HUES48 (cell line): ENCODE data around the gene DNAJA3.

Experiments used
- H3K27ac ChIP-seq: one replicate; pipeline ENCODE4 v1.7.0; 2013; ENCODE audit warnings: low read depth, low read length, inconsistent platforms
- H3K27me3 ChIP-seq: 2 replicates; pipeline ENCODE4 v1.6.1; 2013; ENCODE audit warnings: mild to moderate bottlenecking, low read length; ENCODE audit not compliant: control insufficient read depth, insufficient read depth
- H3K36me3 ChIP-seq: 2 replicates; pipeline ENCODE4 v1.6.1; 2013; ENCODE audit warnings: low read length; ENCODE audit not compliant: control insufficient read depth, insufficient read depth
- H3K4me1 ChIP-seq: 2 replicates; pipeline ENCODE4 v1.6.1; 2013; ENCODE audit warnings: mild to moderate bottlenecking, low read length; ENCODE audit not compliant: control insufficient read depth, insufficient read depth
- H3K4me3 ChIP-seq: 2 replicates; pipeline ENCODE4 v1.5.1; 2013; ENCODE audit warnings: mild to moderate bottlenecking, low read depth, low read length
- H3K9ac ChIP-seq: 2 replicates; pipeline ENCODE4 v1.6.1; 2013; ENCODE audit warnings: mild to moderate bottlenecking, low read depth, low read length, moderate library complexity
- H3K9me3 ChIP-seq: 2 replicates; pipeline ENCODE4 v1.6.1; 2013; ENCODE audit warnings: low read length; ENCODE audit not compliant: control insufficient read depth, insufficient read depth

DNAJA3 gene

GRCh38 chr16:4443271-4443670 lies 17.6 kb downstream of the DNAJA3 start:
- no peak overlapping the region for H3K27ac ChIP-seq
- H3K36me3 ChIP-seq = peaks cover 93% of the 10 kb centered on the region
- H3K4me3 ChIP-seq = no peak overlapping the region
- no peaks in the 10 kb centered on the region for H3K4me1 ChIP-seq
- no peaks in the 10 kb centered on the region for H3K27me3 ChIP-seq
- H3K9me3 ChIP-seq = no peaks in the 10 kb centered on the region
- H3K9ac ChIP-seq = no peak overlapping the region

DNA sequence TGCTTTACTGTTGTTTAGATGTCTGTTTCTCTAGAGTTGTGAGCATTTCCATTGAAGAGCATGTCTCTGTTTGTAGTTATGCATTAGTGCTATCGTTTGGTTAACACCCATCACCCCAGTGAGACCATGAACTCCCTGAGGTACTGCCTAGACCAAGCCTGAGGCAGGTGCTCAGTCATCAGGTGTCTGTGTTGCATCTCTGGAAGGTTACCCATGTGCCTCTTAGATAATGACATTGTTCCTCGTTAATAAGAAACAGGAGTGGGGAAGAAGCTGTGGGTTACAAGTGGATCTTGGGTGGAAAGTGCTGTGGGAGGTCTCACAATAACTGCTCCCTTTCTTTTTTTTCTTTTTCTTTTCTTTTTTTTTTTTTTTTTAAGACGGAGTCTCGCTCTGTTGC lies 18.3 kb downstream of the DNAJA3 start:
- no peak overlapping the region for H3K9ac ChIP-seq
- peaks cover 92% of the 10 kb centered on the region for H3K36me3 ChIP-seq

GRCh38 chr16:4450430-4450829 lies 24.8 kb downstream of the DNAJA3 start:
- H3K4me3 ChIP-seq = no peak overlapping the region
- H3K27me3 ChIP-seq = no peaks in the 10 kb centered on the region
- H3K36me3 ChIP-seq = peaks cover 81% of the 10 kb centered on the region
- H3K27ac ChIP-seq = no peak overlapping the region
- no peaks in the 10 kb centered on the region for H3K4me1 ChIP-seq
- no peaks in the 10 kb centered on the region for H3K9me3 ChIP-seq
- H3K9ac ChIP-seq = no peak overlapping the region

More for the DNA sequence above, 18.3 kb downstream of the DNAJA3 start:
- no peak overlapping the region for H3K27ac ChIP-seq
- no peaks in the 10 kb centered on the region for H3K27me3 ChIP-seq
- no peak overlapping the region for H3K4me3 ChIP-seq
- H3K4me1 ChIP-seq = no peaks in the 10 kb centered on the region
- no peaks in the 10 kb centered on the region for H3K9me3 ChIP-seq

- no peaks in the 10 kb centered on the region for H3K9me3 ChIP-seq
- H3K36me3 ChIP-seq = peaks cover 82% of the 10 kb centered on the region
- no peaks in the 10 kb centered on the region for H3K27me3 ChIP-seq
- no peaks in the 10 kb centered on the region for H3K4me1 ChIP-seq
- H3K9ac ChIP-seq = no peak overlapping the region
- no peak overlapping the region for H3K4me3 ChIP-seq
- H3K27ac ChIP-seq = no peak overlapping the region
Observed at GRCh38 chr16:4450931-4451519, 25.4 kb downstream of the DNAJA3 start.

DNA sequence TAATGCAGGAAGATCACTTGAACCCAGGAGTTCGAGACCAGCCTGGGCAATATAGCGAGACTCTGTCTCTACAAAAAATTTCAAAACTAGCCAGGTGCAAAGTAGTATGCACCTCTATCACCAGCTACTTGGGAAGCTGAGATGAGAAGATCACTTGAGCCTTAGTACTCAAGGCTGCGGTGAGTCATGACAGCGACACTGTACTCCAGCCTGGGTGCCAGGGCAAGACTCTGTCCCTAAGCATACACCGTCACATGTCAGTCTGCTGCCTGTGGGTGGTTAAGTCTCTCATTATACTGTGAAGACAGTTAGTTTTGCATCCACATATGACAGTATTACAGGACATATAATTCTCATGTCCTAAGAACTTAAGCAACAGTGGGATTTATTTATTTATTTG lies 27.0 kb downstream of the DNAJA3 start:
- H3K4me1 ChIP-seq = no peaks in the 10 kb centered on the region
- H3K9me3 ChIP-seq = no peaks in the 10 kb centered on the region
- H3K27me3 ChIP-seq = no peaks in the 10 kb centered on the region
- no peak overlapping the region for H3K9ac ChIP-seq
- H3K4me3 ChIP-seq = no peak overlapping the region
- H3K27ac ChIP-seq = no peak overlapping the region
- peaks cover 79% of the 10 kb centered on the region for H3K36me3 ChIP-seq

DNA sequence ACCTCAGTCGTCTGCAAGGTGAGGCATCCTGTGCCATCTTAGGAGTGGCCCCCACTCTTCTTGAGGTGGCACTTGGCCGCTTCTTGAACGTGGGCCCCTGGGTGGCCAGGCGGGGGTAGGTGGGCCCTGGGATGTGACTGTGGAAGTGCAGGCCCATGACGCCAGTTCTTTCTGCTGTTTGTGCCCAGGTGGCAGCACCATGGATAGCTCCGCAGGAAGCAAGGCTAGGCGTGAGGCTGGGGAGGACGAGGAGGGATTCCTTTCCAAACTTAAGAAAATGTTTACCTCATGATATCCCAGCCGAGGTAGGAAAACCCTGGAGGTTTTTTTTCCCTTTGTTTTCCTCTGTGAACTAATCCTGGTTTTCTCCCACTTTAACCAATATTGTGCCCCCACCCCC lies 29.0 kb downstream of the DNAJA3 start:
- H3K36me3 ChIP-seq = peaks cover 61% of the 10 kb centered on the region
- no peak overlapping the region for H3K4me3 ChIP-seq
- no peak overlapping the region for H3K27ac ChIP-seq
- H3K4me1 ChIP-seq = no peaks in the 10 kb centered on the region
- no peaks in the 10 kb centered on the region for H3K9me3 ChIP-seq
- H3K27me3 ChIP-seq = no peaks in the 10 kb centered on the region
- H3K9ac ChIP-seq = no peak overlapping the region

- Histone ChIP-seq H3K27me3 (no peaks in the 10 kb centered on the region), H3K4me3 (no peak overlapping the region), H3K36me3 (peaks cover 57% of the 10 kb centered on the region)
Observed at GRCh38 chr16:4455081-4455480, 29.4 kb downstream of the DNAJA3 start.

DNA sequence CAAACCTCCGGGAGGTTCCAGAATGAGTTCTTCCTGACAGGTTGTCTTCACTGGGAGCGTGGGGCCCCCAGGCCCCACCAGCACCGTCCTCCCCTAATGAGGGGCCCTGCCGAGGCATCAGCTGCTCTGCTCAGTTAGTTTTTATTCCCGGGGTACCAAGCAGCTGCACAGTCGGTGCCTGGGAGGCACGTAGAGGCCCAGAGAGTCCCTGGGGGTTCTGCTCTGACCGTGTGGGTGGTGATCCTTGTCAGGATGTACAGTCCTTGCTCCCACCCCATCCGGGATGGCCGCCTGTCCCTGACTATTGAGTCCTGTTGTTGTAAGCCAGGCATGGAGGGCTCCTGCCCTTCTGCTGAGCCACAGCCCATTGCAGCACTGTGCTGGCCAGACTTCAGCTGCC lies 30.3 kb downstream of the DNAJA3 start:
- no peak overlapping the region for H3K9ac ChIP-seq
- H3K27me3 ChIP-seq = no peaks in the 10 kb centered on the region
- no peak overlapping the region for H3K4me3 ChIP-seq
- H3K27ac ChIP-seq = no peak overlapping the region
- H3K9me3 ChIP-seq = no peaks in the 10 kb centered on the region
- H3K4me1 ChIP-seq = no peaks in the 10 kb centered on the region
- peaks cover 48% of the 10 kb centered on the region for H3K36me3 ChIP-seq

More at GRCh38 chr16:4455081-4455480, 29.4 kb downstream of the DNAJA3 start:
- H3K27ac ChIP-seq = no peak overlapping the region
- H3K4me1 ChIP-seq = no peaks in the 10 kb centered on the region
- H3K9me3 ChIP-seq = no peaks in the 10 kb centered on the region
- H3K9ac ChIP-seq = no peak overlapping the region

DNA sequence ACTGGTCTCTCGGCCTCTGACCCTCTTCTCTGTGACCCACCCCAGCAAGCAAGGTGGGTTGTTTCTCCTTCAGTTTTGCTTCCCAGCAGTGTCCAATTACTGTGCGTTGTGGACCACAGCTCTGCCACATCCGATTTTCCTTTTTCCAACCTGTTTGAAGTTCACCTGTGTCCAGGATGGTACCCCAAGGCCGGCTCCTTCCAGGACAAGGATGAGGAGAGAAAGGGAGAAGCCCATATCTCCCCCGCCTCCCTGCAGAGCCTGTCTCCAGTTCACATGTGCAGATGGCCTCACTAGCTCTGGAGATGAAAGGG lies 35.2 kb downstream of the DNAJA3 start:
- Histone ChIP-seq H3K4me1 (no peaks in the 10 kb centered on the region), H3K36me3 (peaks cover 45% of the 10 kb centered on the region), H3K27ac (no peak overlapping the region), H3K9ac (no peak overlapping the region), H3K4me3 (no peak overlapping the region), H3K9me3 (no peaks in the 10 kb centered on the region), H3K27me3 (no peaks in the 10 kb centered on the region)

GRCh38 chr16:4461250-4462085 lies 35.8 kb downstream of the DNAJA3 start:
- Histone ChIP-seq H3K9me3 (no peaks in the 10 kb centered on the region), H3K27ac (peak overlapping the region; percentile 47), H3K4me1 (no peaks in the 10 kb centered on the region), H3K9ac (no peak overlapping the region), H3K4me3 (no peak overlapping the region), H3K36me3 (peaks cover 45% of the 10 kb centered on the region), H3K27me3 (no peaks in the 10 kb centered on the region)

- H3K27me3 ChIP-seq = no peaks in the 10 kb centered on the region
- no peaks in the 10 kb centered on the region for H3K4me1 ChIP-seq
- no peak overlapping the region for H3K9ac ChIP-seq
- no peaks in the 10 kb centered on the region for H3K9me3 ChIP-seq
- no peak overlapping the region for H3K27ac ChIP-seq
- H3K4me3 ChIP-seq = no peak overlapping the region
- peaks cover 61% of the 10 kb centered on the region for H3K36me3 ChIP-seq
Observed at GRCh38 chr16:4463522-4464163, 38.0 kb downstream of the DNAJA3 start.
